ENCODE data around the gene ATRAID. TPM values are rescaled to one million over a fixed set of nuclear protein-coding genes. Genes with fewer than 3 reads are reported as not detected.

The ATRAID gene
- total RNA-seq, 1 experiment from 2014 or later, result 97.2 TPM

DNA sequence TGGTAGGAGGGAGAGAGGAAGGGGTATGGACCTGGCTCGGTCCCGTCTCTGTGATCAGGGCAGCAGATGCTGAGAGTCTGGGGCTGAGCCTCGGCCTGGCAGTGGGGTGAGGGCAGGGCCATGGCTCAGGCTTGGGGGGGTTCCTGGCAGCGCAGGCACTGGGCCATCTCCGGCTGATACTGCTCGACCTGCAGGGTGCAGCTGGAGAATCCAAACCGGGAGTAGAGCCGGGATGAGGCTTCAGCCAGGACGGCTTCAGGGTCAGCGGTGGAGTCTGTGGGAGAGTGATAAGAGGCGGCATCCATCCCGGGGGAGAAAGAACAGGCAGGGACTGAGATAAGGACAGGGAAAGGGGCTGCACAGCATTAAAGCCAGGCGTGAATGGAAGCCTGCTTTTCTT is 43.3 kb downstream of the ATRAID start (continued):
- TF ChIP-seq, protein P1, sequence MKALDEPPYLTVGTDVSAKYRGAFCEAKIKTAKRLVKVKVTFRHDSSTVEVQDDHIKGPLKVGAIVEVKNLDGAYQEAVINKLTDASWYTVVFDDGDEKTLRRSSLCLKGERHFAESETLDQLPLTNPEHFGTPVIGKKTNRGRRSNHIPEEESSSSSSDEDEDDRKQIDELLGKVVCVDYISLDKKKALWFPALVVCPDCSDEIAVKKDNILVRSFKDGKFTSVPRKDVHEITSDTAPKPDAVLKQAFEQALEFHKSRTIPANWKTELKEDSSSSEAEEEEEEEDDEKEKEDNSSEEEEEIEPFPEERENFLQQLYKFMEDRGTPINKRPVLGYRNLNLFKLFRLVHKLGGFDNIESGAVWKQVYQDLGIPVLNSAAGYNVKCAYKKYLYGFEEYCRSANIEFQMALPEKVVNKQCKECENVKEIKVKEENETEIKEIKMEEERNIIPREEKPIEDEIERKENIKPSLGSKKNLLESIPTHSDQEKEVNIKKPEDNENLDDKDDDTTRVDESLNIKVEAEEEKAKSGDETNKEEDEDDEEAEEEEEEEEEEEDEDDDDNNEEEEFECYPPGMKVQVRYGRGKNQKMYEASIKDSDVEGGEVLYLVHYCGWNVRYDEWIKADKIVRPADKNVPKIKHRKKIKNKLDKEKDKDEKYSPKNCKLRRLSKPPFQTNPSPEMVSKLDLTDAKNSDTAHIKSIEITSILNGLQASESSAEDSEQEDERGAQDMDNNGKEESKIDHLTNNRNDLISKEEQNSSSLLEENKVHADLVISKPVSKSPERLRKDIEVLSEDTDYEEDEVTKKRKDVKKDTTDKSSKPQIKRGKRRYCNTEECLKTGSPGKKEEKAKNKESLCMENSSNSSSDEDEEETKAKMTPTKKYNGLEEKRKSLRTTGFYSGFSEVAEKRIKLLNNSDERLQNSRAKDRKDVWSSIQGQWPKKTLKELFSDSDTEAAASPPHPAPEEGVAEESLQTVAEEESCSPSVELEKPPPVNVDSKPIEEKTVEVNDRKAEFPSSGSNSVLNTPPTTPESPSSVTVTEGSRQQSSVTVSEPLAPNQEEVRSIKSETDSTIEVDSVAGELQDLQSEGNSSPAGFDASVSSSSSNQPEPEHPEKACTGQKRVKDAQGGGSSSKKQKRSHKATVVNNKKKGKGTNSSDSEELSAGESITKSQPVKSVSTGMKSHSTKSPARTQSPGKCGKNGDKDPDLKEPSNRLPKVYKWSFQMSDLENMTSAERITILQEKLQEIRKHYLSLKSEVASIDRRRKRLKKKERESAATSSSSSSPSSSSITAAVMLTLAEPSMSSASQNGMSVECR (CRISPR knock-in tag; IDR thresholded peaks at IDR 0.05; ENCODE audit: borderline replicate concordance), result no peak
- TF ChIP-seq ZNF263 (CRISPR knock-in tag; IDR thresholded peaks at IDR 0.05; ENCODE audit: low read depth) (no peak), ZNF671 (CRISPR knock-in tag; IDR thresholded peaks at IDR 0.05) (no peak), SOX15 (CRISPR knock-in tag; IDR thresholded peaks at IDR 0.05) (no peak), NR1H2 (CRISPR knock-in tag; IDR thresholded peaks at IDR 0.05) (no peak), TEAD1 (CRISPR knock-in tag; IDR thresholded peaks at IDR 0.05) (no peak)
- TF ChIP-seq, protein P2, sequence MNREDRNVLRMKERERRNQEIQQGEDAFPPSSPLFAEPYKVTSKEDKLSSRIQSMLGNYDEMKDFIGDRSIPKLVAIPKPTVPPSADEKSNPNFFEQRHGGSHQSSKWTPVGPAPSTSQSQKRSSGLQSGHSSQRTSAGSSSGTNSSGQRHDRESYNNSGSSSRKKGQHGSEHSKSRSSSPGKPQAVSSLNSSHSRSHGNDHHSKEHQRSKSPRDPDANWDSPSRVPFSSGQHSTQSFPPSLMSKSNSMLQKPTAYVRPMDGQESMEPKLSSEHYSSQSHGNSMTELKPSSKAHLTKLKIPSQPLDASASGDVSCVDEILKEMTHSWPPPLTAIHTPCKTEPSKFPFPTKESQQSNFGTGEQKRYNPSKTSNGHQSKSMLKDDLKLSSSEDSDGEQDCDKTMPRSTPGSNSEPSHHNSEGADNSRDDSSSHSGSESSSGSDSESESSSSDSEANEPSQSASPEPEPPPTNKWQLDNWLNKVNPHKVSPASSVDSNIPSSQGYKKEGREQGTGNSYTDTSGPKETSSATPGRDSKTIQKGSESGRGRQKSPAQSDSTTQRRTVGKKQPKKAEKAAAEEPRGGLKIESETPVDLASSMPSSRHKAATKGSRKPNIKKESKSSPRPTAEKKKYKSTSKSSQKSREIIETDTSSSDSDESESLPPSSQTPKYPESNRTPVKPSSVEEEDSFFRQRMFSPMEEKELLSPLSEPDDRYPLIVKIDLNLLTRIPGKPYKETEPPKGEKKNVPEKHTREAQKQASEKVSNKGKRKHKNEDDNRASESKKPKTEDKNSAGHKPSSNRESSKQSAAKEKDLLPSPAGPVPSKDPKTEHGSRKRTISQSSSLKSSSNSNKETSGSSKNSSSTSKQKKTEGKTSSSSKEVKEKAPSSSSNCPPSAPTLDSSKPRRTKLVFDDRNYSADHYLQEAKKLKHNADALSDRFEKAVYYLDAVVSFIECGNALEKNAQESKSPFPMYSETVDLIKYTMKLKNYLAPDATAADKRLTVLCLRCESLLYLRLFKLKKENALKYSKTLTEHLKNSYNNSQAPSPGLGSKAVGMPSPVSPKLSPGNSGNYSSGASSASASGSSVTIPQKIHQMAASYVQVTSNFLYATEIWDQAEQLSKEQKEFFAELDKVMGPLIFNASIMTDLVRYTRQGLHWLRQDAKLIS (CRISPR knock-in tag; IDR thresholded peaks at IDR 0.05; ENCODE audit: borderline replicate concordance), result no peak
- TF ChIP-seq, protein P3, sequence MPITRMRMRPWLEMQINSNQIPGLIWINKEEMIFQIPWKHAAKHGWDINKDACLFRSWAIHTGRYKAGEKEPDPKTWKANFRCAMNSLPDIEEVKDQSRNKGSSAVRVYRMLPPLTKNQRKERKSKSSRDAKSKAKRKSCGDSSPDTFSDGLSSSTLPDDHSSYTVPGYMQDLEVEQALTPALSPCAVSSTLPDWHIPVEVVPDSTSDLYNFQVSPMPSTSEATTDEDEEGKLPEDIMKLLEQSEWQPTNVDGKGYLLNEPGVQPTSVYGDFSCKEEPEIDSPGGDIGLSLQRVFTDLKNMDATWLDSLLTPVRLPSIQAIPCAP (CRISPR knock-in tag; IDR thresholded peaks at IDR 0.05), result no peak
- TF ChIP-seq, protein P4, sequence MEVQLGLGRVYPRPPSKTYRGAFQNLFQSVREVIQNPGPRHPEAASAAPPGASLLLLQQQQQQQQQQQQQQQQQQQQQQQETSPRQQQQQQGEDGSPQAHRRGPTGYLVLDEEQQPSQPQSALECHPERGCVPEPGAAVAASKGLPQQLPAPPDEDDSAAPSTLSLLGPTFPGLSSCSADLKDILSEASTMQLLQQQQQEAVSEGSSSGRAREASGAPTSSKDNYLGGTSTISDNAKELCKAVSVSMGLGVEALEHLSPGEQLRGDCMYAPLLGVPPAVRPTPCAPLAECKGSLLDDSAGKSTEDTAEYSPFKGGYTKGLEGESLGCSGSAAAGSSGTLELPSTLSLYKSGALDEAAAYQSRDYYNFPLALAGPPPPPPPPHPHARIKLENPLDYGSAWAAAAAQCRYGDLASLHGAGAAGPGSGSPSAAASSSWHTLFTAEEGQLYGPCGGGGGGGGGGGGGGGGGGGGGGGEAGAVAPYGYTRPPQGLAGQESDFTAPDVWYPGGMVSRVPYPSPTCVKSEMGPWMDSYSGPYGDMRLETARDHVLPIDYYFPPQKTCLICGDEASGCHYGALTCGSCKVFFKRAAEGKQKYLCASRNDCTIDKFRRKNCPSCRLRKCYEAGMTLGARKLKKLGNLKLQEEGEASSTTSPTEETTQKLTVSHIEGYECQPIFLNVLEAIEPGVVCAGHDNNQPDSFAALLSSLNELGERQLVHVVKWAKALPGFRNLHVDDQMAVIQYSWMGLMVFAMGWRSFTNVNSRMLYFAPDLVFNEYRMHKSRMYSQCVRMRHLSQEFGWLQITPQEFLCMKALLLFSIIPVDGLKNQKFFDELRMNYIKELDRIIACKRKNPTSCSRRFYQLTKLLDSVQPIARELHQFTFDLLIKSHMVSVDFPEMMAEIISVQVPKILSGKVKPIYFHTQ (CRISPR knock-in tag; IDR thresholded peaks at IDR 0.05), result no peak

GRCh38 chr2:27255660-27256059 is 43.8 kb downstream of the ATRAID start:
- H3K27ac Mint-ChIP-seq, result no peak overlapping the region
- ATAC-seq (no peak), DNase-seq (ENCODE audit: low spot score) (no peak)
- ChIA-PET CTCF (interaction anchor here (0.9 to 2.5 kb wide), 3 partner anchors 24 to 47 kb away, joined by 3 to 11 read pairs (median 7); no protein-coding TSS in a partner anchor), POLR2A (no interaction called here)
- no peaks in the 10 kb centered on the region for H3K36me3 Mint-ChIP-seq
- H3K4me3 Mint-ChIP-seq, result no peak overlapping the region
- H3K27me3 Mint-ChIP-seq (ENCODE audit: low read depth), result peaks cover 24% of the 10 kb centered on the region
- TF ChIP-seq E2F1 (CRISPR knock-in tag; IDR thresholded peaks at IDR 0.05) (no peak), NR3C1 (CRISPR knock-in tag; conservative IDR thresholded peaks at IDR 0.05; ENCODE audit: low read depth) (no peak)
- no peaks in the 10 kb centered on the region for H3K9me3 Mint-ChIP-seq
- peaks cover 15% of the 10 kb centered on the region for H3K4me1 Mint-ChIP-seq
